Retina (tissue), 1 donor: ENCODE data around the gene EBF3.

ENCODE experiments used
- DNase-seq: peaks from one replicate; pipeline ENCODE4 v3.0.0-alpha.2; 2016

The EBF3 gene

GRCh38 chr10:129910861-129911260 is 53.2 kb downstream of the EBF3 start:
- no peak for DNase-seq

GRCh38 chr10:129909531-129910256 is 54.4 kb downstream of the EBF3 start:
- peak; percentile 69 for DNase-seq

- DNase-seq, result no peak
Measured at GRCh38 chr10:129909080-129909479, 55.0 kb downstream of the EBF3 start.

GRCh38 chr10:129908406-129908805 is 55.7 kb downstream of the EBF3 start:
- DNase-seq, result no peak

GRCh38 chr10:129905553-129905952 is 58.5 kb downstream of the EBF3 start:
- no peak for DNase-seq

- no peak for DNase-seq
Measured at GRCh38 chr10:129904323-129904722, 59.8 kb downstream of the EBF3 start.

- peak; percentile 22 for DNase-seq
Measured at GRCh38 chr10:129901389-129902006, 62.6 kb downstream of the EBF3 start.

GRCh38 chr10:129900825-129901224 is 63.2 kb downstream of the EBF3 start:
- no peak for DNase-seq

GRCh38 chr10:129899276-129900130 is 64.6 kb downstream of the EBF3 start:
- DNase-seq, result no peak

- DNase-seq, result peak; percentile 65
Measured at GRCh38 chr10:129898706-129899268, 65.3 kb downstream of the EBF3 start.

GRCh38 chr10:129897871-129898626 is 66.0 kb downstream of the EBF3 start:
- DNase-seq, result peak; percentile 44

GRCh38 chr10:129896860-129897200 is 67.2 kb downstream of the EBF3 start:
- no peak for DNase-seq

GRCh38 chr10:129896136-129896859 is 67.8 kb downstream of the EBF3 start:
- peak; percentile 93 for DNase-seq

GRCh38 chr10:129895811-129896135 is 68.3 kb downstream of the EBF3 start:
- DNase-seq, result no peak

GRCh38 chr10:129894698-129895097 is 69.4 kb downstream of the EBF3 start:
- no peak for DNase-seq

GRCh38 chr10:129893104-129894089 is 70.7 kb downstream of the EBF3 start:
- DNase-seq, result peak; percentile 43

GRCh38 chr10:129892548-129893052 is 71.5 kb downstream of the EBF3 start:
- peak; percentile 50 for DNase-seq

GRCh38 chr10:129891806-129892205 is 72.3 kb downstream of the EBF3 start:
- DNase-seq, result no peak

- no peak for DNase-seq
Measured at GRCh38 chr10:129890170-129890569, 73.9 kb downstream of the EBF3 start.

- DNase-seq, result peak; percentile 84
Measured at GRCh38 chr10:129888784-129889616, 75.1 kb downstream of the EBF3 start.
